HG02798 (cell line): Measurements from ENCODE around the gene SS18.

Source experiments
- ATAC-seq: cut with Tn5 transposase; IDR thresholded peaks from one replicate; pipeline ENCODE4 v1.9.1; 2021; ENCODE audit warnings: mild to moderate bottlenecking; ENCODE audit not compliant: unreplicated experiment, poor library complexity

SS18 gene

DNA sequence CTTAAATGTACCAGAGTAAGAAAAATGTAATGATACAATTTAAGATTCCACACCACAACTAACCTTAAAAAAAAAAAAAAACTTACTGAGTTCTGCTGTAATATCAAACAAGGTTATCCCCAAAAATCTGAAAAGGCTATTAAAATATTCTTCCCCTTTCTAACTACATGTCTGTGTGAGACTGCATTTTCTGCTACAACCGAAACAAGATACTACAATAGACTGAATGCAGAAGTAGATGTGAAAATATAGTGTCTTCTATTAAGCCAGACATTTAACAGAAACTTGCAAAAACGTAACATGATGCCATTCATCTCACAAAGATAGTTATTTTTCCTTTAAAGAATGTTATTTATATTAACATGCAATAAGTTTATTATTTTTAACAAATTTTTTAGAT is 16.2 kb downstream of the SS18 start:
- no peak for ATAC-seq

GRCh38 chr18:26073758-26074157 is 16.7 kb downstream of the SS18 start:
- ATAC-seq, result no peak

GRCh38 chr18:26071725-26072124 is 18.7 kb downstream of the SS18 start:
- ATAC-seq, result no peak

- ATAC-seq, result no peak
Measured at GRCh38 chr18:26071020-26071419, 19.4 kb downstream of the SS18 start.

GRCh38 chr18:26059357-26059756 is 31.1 kb downstream of the SS18 start:
- ATAC-seq, result no peak

DNA sequence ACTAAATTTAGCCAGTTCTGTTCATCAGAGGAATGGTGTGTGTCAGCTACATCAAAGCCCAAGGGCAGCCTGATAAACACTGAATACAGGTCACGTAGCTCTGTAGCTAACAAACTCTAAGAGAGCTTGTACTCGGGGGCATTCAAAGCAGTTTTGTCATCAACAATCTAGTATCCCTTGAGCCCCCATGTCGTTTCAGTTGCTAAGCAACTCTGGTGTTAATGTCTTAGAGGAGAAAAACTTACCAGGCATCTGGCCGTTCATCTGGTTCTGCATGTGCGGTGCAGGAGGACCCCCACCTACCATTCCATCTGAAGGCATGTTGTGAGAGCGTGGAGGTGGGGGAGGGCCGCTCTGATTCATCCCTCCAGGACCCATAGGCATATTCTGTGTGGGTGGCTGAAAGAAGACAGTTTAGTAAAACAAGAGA is 33.1 kb downstream of the SS18 start:
- no peak for ATAC-seq

DNA sequence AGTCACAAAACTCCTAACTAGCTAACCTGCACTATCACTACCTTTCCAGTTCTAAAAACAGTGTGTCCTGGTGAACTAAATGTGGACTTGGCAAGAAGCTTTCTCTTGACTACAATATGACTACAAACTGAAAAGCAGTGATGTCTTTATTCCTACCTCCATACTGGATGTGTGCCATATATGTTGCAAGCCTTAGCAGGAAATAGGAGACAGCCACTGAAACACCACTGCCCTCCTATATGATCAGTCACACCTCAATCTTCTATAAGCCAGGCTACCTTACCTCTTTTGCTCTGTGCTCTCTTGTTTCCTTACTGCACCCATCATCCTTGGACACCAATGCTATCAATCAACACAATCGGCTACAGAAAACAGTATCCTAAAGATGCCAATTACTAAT is 34.1 kb downstream of the SS18 start:
- no peak for ATAC-seq

GRCh38 chr18:26052505-26052904 is 37.9 kb downstream of the SS18 start:
- ATAC-seq, result no peak

DNA sequence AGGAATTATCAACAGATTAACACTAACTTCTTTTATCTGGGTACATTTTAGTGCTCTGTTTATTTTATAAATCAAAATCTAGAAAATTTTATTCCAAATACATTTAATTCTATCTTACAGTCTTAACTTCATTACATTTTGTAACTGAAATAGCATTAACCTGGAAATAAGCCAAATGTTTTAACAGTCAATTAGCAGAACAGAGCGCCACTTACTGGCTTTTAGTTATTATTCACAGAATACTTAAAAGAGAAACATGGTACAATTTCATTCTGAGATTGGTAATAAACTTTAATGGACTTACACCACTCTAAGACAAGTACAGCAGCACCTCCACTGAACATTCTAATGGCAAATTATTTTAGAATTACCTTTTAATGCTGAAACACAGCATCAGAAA is 38.6 kb downstream of the SS18 start:
- no peak for ATAC-seq

DNA sequence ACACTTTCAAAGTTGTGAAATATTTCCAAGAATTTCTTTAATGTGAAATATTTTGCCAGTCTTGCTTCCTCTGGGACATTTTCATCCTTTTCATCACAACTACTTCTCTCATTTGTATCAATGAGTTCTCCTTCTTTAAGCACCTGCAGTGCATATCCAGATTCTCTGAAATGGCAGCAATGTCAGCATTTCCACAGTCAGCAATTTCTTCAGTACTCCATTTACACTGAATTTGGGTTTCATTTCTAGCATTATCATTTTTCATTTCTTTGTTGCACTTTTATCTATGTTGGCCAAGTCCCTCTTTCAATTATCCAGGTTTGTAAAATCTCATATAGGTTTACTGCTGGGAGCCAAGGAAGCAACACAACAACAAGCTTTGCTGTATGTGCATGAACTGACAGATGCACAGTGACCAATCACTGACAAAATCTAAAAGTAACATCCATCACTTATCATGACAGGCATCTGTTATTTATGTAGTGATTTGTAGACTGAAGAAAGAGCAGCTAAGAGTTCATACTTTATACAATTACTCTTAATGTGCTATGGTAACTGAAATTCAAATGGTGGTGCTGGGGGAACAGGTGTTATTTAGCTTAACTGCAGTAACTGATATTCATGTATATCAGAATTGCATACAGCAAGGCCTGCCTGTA is 43.9 kb downstream of the SS18 start:
- no peak for ATAC-seq

DNA sequence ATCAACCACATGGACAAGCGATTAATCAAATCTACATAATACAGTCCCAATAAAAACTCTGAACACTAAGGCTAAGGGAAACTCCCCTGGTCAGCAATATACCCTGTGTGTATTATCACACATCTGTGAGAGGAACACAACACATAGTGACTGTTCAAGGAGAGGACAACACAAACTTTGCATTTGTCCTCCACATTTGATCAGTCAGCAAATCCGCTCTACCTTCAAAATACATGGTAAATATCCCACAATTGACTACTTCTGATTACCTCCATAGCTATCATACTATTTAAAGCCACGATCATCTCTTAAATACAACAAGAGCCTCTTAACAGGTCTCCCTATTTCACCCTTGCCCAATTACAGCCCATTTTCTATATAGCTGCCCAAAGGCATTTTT is 45.6 kb downstream of the SS18 start:
- ATAC-seq, result no peak

DNA sequence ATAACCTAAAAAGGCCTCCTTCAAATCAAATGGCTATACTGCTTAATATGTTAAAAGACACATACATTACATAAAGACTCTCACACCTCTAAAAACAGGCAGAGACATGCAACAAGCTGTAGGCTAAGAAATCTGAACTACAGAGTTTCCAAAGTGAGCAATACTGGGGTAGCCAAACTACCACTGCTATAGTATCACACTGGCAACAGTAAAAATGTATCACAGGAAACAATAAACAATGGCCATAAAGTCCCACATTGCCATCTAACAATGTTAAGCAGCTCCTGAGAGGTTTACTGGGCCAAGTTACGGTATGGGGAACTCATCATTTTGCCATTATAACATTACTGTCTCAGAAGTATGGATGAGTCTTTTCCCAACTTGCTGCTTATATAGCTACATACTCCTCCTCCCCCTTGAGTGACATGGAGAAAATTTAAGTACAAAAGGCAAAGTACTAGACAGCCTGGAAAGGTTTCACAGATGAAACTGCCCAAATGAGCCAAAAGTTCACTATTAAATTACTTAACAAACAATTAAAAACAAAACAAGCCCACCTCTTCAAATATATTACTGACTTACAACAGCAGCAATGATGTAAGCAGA is 50.3 kb downstream of the SS18 start:
- ATAC-seq, result no peak

DNA sequence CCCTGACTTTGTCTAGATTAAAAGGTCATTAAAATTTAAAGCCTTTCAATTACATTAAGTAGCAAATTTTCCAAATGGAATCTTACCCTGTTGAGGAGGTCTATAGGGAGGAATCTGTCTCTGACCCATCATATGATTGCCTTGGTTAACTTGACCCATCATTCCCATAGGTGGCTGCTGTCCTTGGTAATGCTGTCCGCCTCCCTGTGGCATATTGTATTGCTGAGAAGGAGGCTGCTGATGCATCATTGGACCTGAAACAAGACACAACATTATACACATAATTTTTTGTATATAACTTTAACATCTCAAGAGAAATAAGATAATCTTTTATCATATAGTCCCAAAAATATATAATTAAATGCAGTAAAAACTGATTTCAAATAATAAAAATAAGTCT is 51.2 kb downstream of the SS18 start:
- no peak for ATAC-seq

DNA sequence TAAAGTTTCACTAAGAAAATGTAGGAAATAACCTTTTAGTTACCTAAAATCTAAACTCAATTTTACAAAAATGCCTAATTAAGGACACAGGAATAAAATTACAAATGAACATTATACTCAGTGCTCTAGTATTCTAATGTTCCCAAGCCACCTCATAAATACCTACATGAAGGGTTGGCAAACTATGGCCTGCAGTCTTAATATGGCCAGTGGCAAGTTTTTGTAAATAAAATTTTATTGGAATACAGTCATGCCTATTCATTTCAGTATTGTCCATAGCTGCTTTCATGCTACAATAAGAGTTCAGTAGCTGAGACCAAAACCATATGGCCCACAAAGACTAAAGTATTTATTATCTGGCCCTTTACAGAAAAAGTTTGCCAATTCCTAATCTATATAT is 53.8 kb downstream of the SS18 start:
- ATAC-seq, result no peak

DNA sequence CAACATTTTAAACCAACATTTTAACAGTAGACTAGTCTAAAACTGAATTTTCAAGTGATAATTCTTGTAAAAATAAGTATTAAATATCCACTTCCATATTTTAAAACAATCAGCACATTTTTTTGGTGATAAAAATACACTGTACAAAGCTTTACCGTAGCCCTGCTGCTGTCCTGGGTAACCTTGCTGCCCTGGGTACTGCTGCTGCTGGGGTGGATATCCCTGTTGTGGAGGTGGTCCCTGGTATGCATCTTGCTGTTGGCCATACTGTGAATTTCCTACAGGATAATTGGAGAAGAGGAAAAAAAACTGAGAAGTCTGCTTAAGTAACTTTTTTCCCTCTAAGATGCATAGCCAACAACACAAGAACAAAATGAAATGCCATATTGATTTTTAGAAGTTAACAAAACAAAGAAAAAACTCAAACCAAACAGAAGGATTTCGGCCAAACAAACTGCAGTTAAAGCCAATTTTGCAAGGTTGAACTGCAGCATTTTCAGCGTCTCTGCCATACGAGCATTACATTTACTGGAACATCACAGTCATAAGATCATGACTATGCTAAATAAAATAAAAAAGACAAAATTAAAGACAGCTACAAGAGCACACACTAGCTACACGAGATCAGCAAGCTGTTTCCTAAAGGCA is 55.4 kb downstream of the SS18 start:
- no peak for ATAC-seq

DNA sequence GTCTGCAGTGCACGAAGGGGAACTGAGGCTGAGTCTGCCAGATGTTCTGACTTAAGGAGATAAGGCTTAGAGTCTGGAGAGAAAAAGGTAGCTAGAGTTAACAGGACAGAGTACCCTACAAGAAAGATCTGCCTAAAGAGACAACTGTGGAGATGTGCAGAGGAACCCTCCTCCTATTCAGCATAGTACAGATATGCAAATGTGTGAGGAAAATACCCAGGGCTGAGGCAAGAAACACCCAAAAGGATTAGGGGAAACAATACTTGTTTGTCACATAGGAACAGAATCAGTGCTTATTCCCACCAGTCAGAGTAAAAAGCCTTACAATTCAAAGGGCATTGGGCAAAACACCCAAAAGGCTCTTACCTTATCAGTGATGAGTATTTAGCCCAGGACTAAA is 67.8 kb downstream of the SS18 start:
- no peak for ATAC-seq

- ATAC-seq, result no peak
Measured at GRCh38 chr18:26021061-26021754, 69.2 kb downstream of the SS18 start.

DNA sequence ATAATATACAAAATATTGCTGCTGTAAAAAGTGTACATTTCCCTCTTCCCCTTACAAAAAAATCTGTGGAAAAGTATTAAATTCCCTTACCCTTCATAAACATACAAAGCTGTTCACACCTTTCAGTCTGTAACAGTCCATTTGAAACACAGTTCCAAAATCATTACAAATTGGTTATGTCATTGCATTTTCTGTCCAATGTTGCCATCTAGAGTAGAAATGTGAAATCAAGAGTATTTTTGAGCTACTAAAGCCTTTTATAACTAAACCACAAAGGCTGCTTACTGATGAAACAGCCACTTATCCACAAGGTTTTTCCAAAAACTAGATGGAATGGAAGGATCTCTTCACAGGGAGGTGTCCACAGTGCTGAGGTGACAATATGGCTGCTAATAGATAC is 72.5 kb downstream of the SS18 start:
- ATAC-seq, result no peak

DNA sequence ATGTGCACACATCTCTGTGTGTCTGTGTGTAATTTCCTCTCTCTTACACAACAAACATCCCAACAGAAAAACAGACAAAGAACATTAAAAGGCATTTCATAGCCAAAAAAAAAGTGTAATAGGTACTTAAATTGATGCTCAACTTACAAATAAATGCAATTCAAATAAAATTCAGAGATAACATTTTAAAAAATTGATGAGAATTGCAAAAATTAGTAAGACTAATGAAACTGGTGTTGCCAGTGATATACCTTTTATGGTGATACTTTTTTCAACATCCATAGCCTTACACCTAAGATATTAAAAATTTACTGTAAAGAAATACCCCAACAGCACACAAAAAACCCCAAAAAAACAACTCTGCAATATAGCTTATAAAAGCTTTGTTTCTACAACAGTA is 76.0 kb downstream of the SS18 start:
- ATAC-seq, result no peak

DNA sequence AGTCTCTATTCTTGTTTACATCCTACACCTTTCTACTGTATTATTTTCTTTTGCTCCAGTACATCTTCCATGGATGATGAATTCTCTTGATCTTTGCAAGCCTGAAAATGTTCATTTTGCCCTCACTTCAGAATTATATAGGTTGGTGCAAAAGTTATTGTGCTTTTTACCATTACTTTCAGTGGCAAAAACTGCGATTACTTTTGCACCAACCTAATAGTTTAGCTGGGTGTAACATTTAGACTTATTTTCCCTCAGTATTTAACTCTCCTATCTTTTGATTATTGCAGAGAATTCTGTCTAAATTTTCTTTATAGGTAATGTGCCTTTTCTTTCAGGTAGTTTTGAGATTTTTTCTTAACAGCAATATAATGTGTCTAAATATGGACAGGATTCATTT is 81.8 kb downstream of the SS18 start:
- ATAC-seq, result no peak

DNA sequence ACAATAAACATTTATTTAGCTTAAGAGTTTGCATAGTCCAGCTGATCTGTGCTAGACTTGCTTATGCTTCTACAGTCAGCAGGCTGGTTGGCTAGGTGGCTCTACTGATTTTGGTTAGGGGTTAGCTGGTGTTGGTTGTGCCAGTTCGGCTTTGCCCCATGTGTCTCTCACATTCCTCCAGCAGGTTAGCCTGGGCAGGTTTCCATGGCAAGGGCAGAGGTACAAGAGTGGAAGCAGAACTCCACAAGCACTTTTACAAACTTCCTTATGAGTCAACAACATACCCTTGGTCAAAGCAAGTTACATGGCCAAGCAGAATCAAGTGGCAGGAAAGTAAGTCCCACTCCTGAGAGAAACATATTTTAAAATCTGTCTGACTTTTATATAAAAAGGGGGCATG is 82.3 kb downstream of the SS18 start:
- no peak for ATAC-seq
